ENCODE results near the gene TSKS. TPM values are rescaled to one million over a fixed set of nuclear protein-coding genes. Genes with fewer than 3 reads are reported as not detected.

TSKS gene
- total RNA-seq, 1 experiment from 2014 or later: 0.28 TPM

- peaks cover 2% of the 10 kb centered on the region for H4K20me1 ChIP-seq (ENCODE audit: control insufficient read depth, insufficient read depth, insufficient read length)
- no peak overlapping the region for H2BK20ac ChIP-seq (ENCODE audit: low read depth, low read length, poor library complexity, severe bottlenecking)
- no peak overlapping the region for H2BK5ac ChIP-seq (ENCODE audit: insufficient read length, low read length)
- H3K23me2 ChIP-seq (ENCODE audit: insufficient read length, low read depth, low read length, poor library complexity, severe bottlenecking): no peaks in the 10 kb centered on the region
- H3K9ac ChIP-seq (ENCODE audit: extremely low read depth, insufficient read length, low read length): no peak overlapping the region
- peaks cover 24 to 56% (median 49%) of the 10 kb centered on the region in 3 experiments; a peak in 6 of 7 replicates for H3K36me3 Mint-ChIP-seq (ENCODE audit: insufficient read depth in 1 of 3, low read depth in 3 of 3)
- H2AFZ ChIP-seq (ENCODE audit: low read length): no peak overlapping the region
- peak overlapping the region; percentile 31 to 74 for H3K4me3 Mint-ChIP-seq
- peak; percentile 91 for DNase-seq
- no peak overlapping the region for H2BK120ac ChIP-seq (ENCODE audit: low read depth, low read length, poor library complexity, severe bottlenecking)
- H3K4me1 Mint-ChIP-seq: peaks cover 5 to 28% of the 10 kb centered on the region in 2 experiments
- no peaks in the 10 kb centered on the region for H3K4me1 ChIP-seq (ENCODE audit: insufficient read depth, low read length)
- no peak overlapping the region for H3K23ac ChIP-seq (ENCODE audit: insufficient read length, low read depth, low read length)
- no peak overlapping the region for H3K56ac ChIP-seq (ENCODE audit: insufficient read length, low read depth, low read length)
- no peaks in the 10 kb centered on the region for H3K27me3 ChIP-seq (ENCODE audit: insufficient read depth, low read length)
- no CpG with 5 or more reads among the region's 38 CpGs for WGBS (ENCODE audit: extremely low coverage, insufficient read length, low lambda C conversion rate)
- peak overlapping the region; percentile 36 to 87 (median 71); a peak in 3 of 7 replicates for H3K27ac Mint-ChIP-seq
- H3K14ac ChIP-seq (ENCODE audit: insufficient read depth, low read length): no peak overlapping the region
- H4K5ac ChIP-seq (ENCODE audit: insufficient read length, low read depth, low read length): no peak overlapping the region
- H3K79me1 ChIP-seq (ENCODE audit: insufficient read depth, low read depth, low read length, poor library complexity, severe bottlenecking): no peaks in the 10 kb centered on the region
- H3K9me3 Mint-ChIP-seq: no peaks in the 10 kb centered on the region; a peak in 1 of 5 replicates
- H2BK12ac ChIP-seq (ENCODE audit: insufficient read length, low read depth, low read length): no peak overlapping the region
- no peak overlapping the region for H3T11ph ChIP-seq (ENCODE audit: low read length)
- H4K91ac ChIP-seq (ENCODE audit: insufficient read length, low read depth, low read length): no peak overlapping the region
- H3K4me2 ChIP-seq (ENCODE audit: insufficient read depth, insufficient read length, low read length): peak overlapping the region; percentile 18
- no peak overlapping the region for H3K18ac ChIP-seq (ENCODE audit: insufficient read length, low read depth, low read length)
- no peaks in the 10 kb centered on the region for H3K27me3 Mint-ChIP-seq (ENCODE audit: low read depth)
- no peak overlapping the region for H3K27ac ChIP-seq (ENCODE audit: insufficient read length, low read depth, low read length)
- H4K8ac ChIP-seq (replicated peaks; ENCODE audit: insufficient read length, low read depth, low read length): no peak overlapping the region
- no peaks in the 10 kb centered on the region for H3K9me3 ChIP-seq (ENCODE audit: control insufficient read depth, low read depth, low read length)
- H2AK5ac ChIP-seq (ENCODE audit: insufficient read length, low read length): no peak overlapping the region
- no peak overlapping the region for H3K4ac ChIP-seq (ENCODE audit: low read depth, low read length)
- H3K79me2 ChIP-seq (ENCODE audit: insufficient read depth, low read length): no peaks in the 10 kb centered on the region
- H2BK15ac ChIP-seq (ENCODE audit: low read depth, low read length): no peak overlapping the region
- 0 out of 3 replicates have a peak, but pooled peaks have one; percentile 14 for TF ChIP-seq CTCF (conservative IDR thresholded peaks at IDR 0.05)
Observed at GRCh38 chr19:49801966-49802661, 39.0 kb upstream of the TSKS start.

All from H9 (cell line).